HFFc6 (cell line): Measurements from ENCODE around the gene PRKACB. TPM values are rescaled to one million over a fixed set of nuclear protein-coding genes. Genes with fewer than 3 reads are reported as not detected.

Experiments used
- DNase-seq: peaks from one replicate; pipeline ENCODE4 v3.0.0-alpha.2; 2018
- H3K27ac Mint-ChIP-seq: 2 replicates; pipeline ENCODE4 v1.8.0; 2020; ENCODE audit warnings: mild to moderate bottlenecking, mixed read lengths
- H3K27me3 Mint-ChIP-seq: 2 replicates; pipeline ENCODE4 v1.8.0; 2021; ENCODE audit warnings: mild to moderate bottlenecking, moderate library complexity, mixed read lengths; ENCODE audit not compliant: insufficient read depth
- H3K36me3 Mint-ChIP-seq: 2 replicates; pipeline ENCODE4 v1.8.0; 2021; ENCODE audit warnings: low read depth, mixed read lengths
- H3K4me1 Mint-ChIP-seq: 2 replicates; pipeline ENCODE4 v1.8.0; 2020; ENCODE audit warnings: low read depth, mixed read lengths
- H3K4me3 Mint-ChIP-seq: 2 replicates; pipeline ENCODE4 v1.8.0; 2020; ENCODE audit warnings: mild to moderate bottlenecking, moderate library complexity, mixed read lengths
- H3K9me3 Mint-ChIP-seq: 2 replicates; pipeline ENCODE4 v1.8.0; 2020; ENCODE audit warnings: mild to moderate bottlenecking, mixed read lengths
- total RNA-seq, 6 experiments: library from RNA; stranded (reverse); fragmentation: NEBNext Ultra II Directional; extraction: Animal tissue kit (Norgen Biotek cat#: 25700); gene quantifications; 2 replicates in 1 of 6; 3 replicates in 5 of 6; pipeline ENCODE4 v1.2.3, GENCODE V29; 2021
- TF ChIP-seq, protein P1 (sequence below): fragments of 200-600 bp; sonication (generic); IDR thresholded peaks from 2 replicates; pipeline ENCODE4 v1.5.0; 2021; ENCODE audit warnings: antibody characterized with exemption, mild to moderate bottlenecking

PRKACB gene
- total RNA-seq, 6 experiments from 2014 or later, result 29.8 to 41.0 (median 36.7) TPM

DNA sequence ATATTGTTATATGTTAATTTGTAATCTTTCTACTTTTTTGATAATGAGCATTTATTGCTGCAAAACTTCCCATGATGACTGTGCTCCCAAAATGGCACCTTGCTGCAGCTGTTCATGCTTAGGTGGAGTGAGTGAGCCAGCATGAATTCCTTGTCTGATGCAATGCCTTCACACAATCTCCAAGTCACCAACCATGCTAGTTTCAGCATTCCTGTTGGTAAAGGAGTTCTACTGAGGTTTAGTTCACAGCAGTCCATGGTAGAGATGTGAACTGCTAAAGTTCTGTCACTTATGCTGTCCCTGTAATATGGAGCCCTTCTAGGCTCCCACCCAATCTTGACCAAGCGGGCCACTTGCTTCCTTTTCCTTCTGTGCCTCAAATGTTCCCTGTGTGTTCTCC is 26.2 kb upstream of the PRKACB start:
- peak overlapping the region; percentile 40; the same call in 1 of the 2 replicates for H3K27ac Mint-ChIP-seq
- H3K9me3 Mint-ChIP-seq, result no peaks in the 10 kb centered on the region
- no peaks in the 10 kb centered on the region for H3K36me3 Mint-ChIP-seq
- TF ChIP-seq, protein P1, sequence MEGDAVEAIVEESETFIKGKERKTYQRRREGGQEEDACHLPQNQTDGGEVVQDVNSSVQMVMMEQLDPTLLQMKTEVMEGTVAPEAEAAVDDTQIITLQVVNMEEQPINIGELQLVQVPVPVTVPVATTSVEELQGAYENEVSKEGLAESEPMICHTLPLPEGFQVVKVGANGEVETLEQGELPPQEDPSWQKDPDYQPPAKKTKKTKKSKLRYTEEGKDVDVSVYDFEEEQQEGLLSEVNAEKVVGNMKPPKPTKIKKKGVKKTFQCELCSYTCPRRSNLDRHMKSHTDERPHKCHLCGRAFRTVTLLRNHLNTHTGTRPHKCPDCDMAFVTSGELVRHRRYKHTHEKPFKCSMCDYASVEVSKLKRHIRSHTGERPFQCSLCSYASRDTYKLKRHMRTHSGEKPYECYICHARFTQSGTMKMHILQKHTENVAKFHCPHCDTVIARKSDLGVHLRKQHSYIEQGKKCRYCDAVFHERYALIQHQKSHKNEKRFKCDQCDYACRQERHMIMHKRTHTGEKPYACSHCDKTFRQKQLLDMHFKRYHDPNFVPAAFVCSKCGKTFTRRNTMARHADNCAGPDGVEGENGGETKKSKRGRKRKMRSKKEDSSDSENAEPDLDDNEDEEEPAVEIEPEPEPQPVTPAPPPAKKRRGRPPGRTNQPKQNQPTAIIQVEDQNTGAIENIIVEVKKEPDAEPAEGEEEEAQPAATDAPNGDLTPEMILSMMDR, result no peak
- DNase-seq, result peak; percentile 12
- no peak overlapping the region for H3K4me3 Mint-ChIP-seq
- peaks cover 9% of the 10 kb centered on the region for H3K4me1 Mint-ChIP-seq
- H3K27me3 Mint-ChIP-seq, result no peaks in the 10 kb centered on the region

DNA sequence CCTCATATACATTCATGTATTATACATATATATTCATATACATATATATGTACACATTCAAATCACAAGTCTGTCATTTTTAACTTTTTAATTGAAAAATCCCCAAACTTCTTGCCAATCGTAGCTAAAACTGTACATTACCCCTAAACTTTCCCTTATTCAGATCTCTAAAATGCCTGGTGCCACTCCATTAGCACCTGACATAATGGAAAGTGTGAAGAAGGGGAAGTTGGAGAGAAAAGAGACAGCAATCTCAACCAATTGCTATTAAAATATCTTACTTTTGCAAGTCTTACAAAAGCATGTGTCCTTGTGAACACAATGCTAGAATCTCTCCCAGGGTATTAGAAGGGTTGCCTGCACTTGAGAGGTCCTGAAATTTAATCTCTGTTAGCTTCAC is 22.7 kb upstream of the PRKACB start:
- Mint-ChIP-seq H3K27me3 (peaks cover 2% of the 10 kb centered on the region; the same call in 1 of the 2 replicates), H3K36me3 (no peaks in the 10 kb centered on the region), H3K4me3 (no peak overlapping the region), H3K9me3 (no peaks in the 10 kb centered on the region), H3K27ac (no peak overlapping the region), H3K4me1 (peaks cover 9% of the 10 kb centered on the region)
- no peak for DNase-seq
- TF ChIP-seq, protein P1, result no peak

DNA sequence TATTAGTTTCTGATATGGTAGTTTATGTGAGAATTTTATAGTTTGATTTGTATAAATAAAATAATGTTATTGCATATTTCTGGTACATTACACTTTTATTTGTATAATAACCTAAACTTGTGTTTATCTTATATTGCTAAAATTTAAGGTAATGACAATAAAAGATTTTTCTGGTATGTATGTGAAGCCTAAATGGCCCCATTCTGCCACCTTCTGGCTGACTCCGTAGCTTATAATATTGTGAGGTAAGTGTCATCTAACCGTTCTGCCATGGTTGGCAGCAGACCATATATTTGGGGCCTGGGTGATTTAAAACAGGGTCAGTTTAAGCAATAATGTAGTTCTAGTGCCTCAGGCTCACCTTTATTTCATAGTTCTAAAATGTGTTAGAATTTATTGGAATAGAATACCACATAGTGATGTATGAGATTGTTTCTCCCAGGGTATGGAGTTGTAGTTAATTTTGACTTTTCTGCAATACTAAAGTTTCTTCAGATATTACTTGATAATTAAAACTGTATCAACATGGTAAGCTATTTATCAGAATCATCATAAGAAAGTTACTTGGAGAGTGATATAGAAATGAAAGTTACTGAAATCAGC is 21.2 kb upstream of the PRKACB start:
- Mint-ChIP-seq H3K36me3 (no peaks in the 10 kb centered on the region), H3K27me3 (peaks cover 2% of the 10 kb centered on the region; the same call in 1 of the 2 replicates), H3K27ac (no peak overlapping the region), H3K9me3 (no peaks in the 10 kb centered on the region), H3K4me1 (peaks cover 11% of the 10 kb centered on the region), H3K4me3 (no peak overlapping the region)
- DNase-seq, result peak; percentile 28
- TF ChIP-seq, protein P1, result peak; percentile 87

DNA sequence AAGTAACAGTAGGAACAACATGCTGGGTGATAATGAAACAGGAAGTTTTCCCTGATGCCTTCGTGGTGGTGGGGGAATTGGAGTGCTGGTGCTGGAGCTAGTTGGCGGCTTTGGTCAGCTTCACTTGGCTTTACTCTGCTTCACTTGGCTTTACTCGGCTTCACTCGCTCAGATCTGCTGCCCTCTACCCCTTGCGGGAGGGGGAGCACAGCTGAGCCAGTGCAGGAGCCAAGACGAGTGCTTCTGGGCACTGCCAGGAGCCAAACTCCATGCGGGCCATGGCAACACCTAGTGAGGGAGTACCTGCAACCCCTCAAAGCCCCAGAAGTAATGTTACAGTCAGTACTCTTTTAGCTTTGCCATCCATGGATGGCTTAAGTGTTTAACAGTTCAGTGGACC is 10.6 kb upstream of the PRKACB start:
- no peaks in the 10 kb centered on the region for H3K36me3 Mint-ChIP-seq
- TF ChIP-seq, protein P1, result no peak
- H3K4me1 Mint-ChIP-seq, result peaks cover 6% of the 10 kb centered on the region
- DNase-seq, result no peak
- H3K9me3 Mint-ChIP-seq, result no peaks in the 10 kb centered on the region
- no peak overlapping the region for H3K27ac Mint-ChIP-seq
- no peaks in the 10 kb centered on the region for H3K27me3 Mint-ChIP-seq
- no peak overlapping the region for H3K4me3 Mint-ChIP-seq

DNA sequence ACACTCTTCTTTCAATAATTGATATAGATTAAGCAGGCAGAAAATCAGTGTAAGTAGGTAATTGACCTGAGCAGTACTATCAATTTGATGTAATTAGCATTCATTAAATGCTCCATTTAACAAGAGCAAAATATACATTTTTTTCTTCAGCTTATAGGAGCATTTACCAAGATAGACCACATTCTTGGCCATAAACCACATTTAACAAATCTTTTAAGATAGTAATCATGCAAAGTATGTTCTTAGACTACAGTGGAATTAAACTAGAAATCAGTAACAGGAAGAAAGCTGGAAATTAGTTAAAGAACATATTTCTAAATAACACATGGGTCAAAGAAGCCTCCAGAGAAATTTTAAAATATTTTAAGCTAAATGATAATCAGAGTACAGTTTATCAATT is 8.7 kb upstream of the PRKACB start:
- DNase-seq, result no peak
- no peaks in the 10 kb centered on the region for H3K27me3 Mint-ChIP-seq
- no peak overlapping the region for H3K27ac Mint-ChIP-seq
- H3K4me3 Mint-ChIP-seq, result no peak overlapping the region
- no peaks in the 10 kb centered on the region for H3K36me3 Mint-ChIP-seq
- no peaks in the 10 kb centered on the region for H3K9me3 Mint-ChIP-seq
- H3K4me1 Mint-ChIP-seq, result peaks cover 6% of the 10 kb centered on the region
- TF ChIP-seq, protein P1, result no peak
